SK-N-SH treated with all-trans-retinoic acid at 6 μM for 48 hours (cell line): ENCODE data around the gene ATP5PD.

Experiments
- ATAC-seq: fragments of 200-7000 bp; cut with Tn5 transposase; 3 replicates; pipeline ENCODE4 v1.9.1; 2020; ENCODE audit warnings: mild to moderate bottlenecking, moderate library complexity
- ARNTL ChIP-seq: fragments of 450-650 bp; formaldehyde crosslinking; IDR thresholded peaks from 2 replicates; pipeline ENCODE4 v1.5.0; 2020; ENCODE audit warnings: low read depth, mild to moderate bottlenecking, moderate library complexity, borderline replicate concordance
- BACH2 ChIP-seq: fragments of 250-450 bp; sonication (Bioruptor Pico); IDR thresholded peaks from 2 replicates; pipeline ENCODE4 v1.9.0; 2021; ENCODE audit warnings: mild to moderate bottlenecking, borderline replicate concordance
- CREB5 ChIP-seq: fragments of 250-450 bp; sonication (Bioruptor Pico); IDR thresholded peaks from 2 replicates; pipeline ENCODE4 v1.5.1; 2020; ENCODE audit warnings: low read depth, mild to moderate bottlenecking, moderate library complexity
- CSRNP3 ChIP-seq: fragments of 250-450 bp; sonication (Bioruptor Pico); IDR thresholded peaks from 2 replicates; pipeline ENCODE4 v1.5.1; 2021; ENCODE audit warnings: mild to moderate bottlenecking, moderate library complexity
- GLIS3 ChIP-seq: fragments of 250-450 bp; sonication (Bioruptor Pico); IDR thresholded peaks from 2 replicates; pipeline ENCODE4 v1.5.0; 2020; ENCODE audit warnings: mild to moderate bottlenecking, moderate library complexity
- ISL1 ChIP-seq: fragments of 250-450 bp; sonication (Bioruptor Pico); IDR thresholded peaks from 2 replicates; pipeline ENCODE4 v2.1.2; 2022; ENCODE audit warnings: mild to moderate bottlenecking, moderate library complexity
- OSR1 ChIP-seq: fragments of 250-450 bp; sonication (Bioruptor Pico); IDR thresholded peaks from 2 replicates; pipeline ENCODE4 v1.8.0; 2022; ENCODE audit warnings: moderate library complexity, mild to moderate bottlenecking, inconsistent platforms
- POU6F1 ChIP-seq: fragments of 250-450 bp; sonication (Bioruptor Pico); IDR thresholded peaks from 2 replicates; pipeline ENCODE4 v1.8.0; 2021; ENCODE audit warnings: low read depth, mild to moderate bottlenecking, moderate library complexity, borderline replicate concordance
- PPARA ChIP-seq: fragments of 250-450 bp; sonication (Bioruptor Pico); IDR thresholded peaks from 2 replicates; pipeline ENCODE4 v1.5.0; 2020; ENCODE audit warnings: mild to moderate bottlenecking, borderline replicate concordance
- RARB ChIP-seq: fragments of 250-450 bp; sonication (Bioruptor Pico); IDR thresholded peaks from 2 replicates; pipeline ENCODE4 v1.8.0; 2021; ENCODE audit warnings: mild to moderate bottlenecking, moderate library complexity
- TCF4 ChIP-seq: fragments of 250-450 bp; sonication (Bioruptor Pico); IDR thresholded peaks from 2 replicates; pipeline ENCODE4 v1.8.0; 2021; ENCODE audit warnings: mild to moderate bottlenecking, moderate library complexity, borderline replicate concordance
- TOX ChIP-seq: fragments of 250-450 bp; sonication (Bioruptor Pico); IDR thresholded peaks from 2 replicates; pipeline ENCODE4 v1.8.0; 2021; ENCODE audit warnings: mild to moderate bottlenecking, moderate library complexity, borderline replicate concordance
- ZC3H10 ChIP-seq: fragments of 250-450 bp; sonication (Bioruptor Pico); IDR thresholded peaks from 2 replicates; pipeline ENCODE4 v1.5.1; 2021; ENCODE audit warnings: mild to moderate bottlenecking, moderate library complexity
- ZFP3 ChIP-seq: fragments of 250-450 bp; sonication (Bioruptor Pico); IDR thresholded peaks from 2 replicates; pipeline ENCODE4 v1.5.0; 2020; ENCODE audit warnings: mild to moderate bottlenecking, moderate library complexity
- ZFP30 ChIP-seq: fragments of 450-650 bp; formaldehyde crosslinking; IDR thresholded peaks from 2 replicates; pipeline ENCODE4 v1.5.0; 2022; ENCODE audit warnings: mild to moderate bottlenecking, moderate library complexity
- ZNF70 ChIP-seq: fragments of 450-650 bp; formaldehyde crosslinking; IDR thresholded peaks from 2 replicates; pipeline ENCODE4 v1.5.0; 2020; ENCODE audit warnings: mild to moderate bottlenecking, moderate library complexity
- ZNF8 ChIP-seq: fragments of 450-650 bp; formaldehyde crosslinking; IDR thresholded peaks from 2 replicates; pipeline ENCODE4 v1.5.0; 2020; ENCODE audit warnings: mild to moderate bottlenecking, moderate library complexity

Gene ATP5PD

GRCh38 chr17:75065562-75066151 is 18.9 kb upstream of the ATP5PD start (continued):
- TF ChIP-seq CREB5 (CRISPR knock-in tag) (no peak), POU6F1 (CRISPR knock-in tag) (no peak), ZNF70 (CRISPR knock-in tag) (no peak), ARNTL (CRISPR knock-in tag) (no peak), ISL1 (CRISPR knock-in tag) (no peak), TOX (CRISPR knock-in tag) (no peak)

GRCh38 chr17:75064867-75065561 is 18.2 kb upstream of the ATP5PD start:
- ATAC-seq: no peak
- TF ChIP-seq ZNF70 (CRISPR knock-in tag) (no peak), CREB5 (CRISPR knock-in tag) (no peak), ZFP3 (no peak), POU6F1 (CRISPR knock-in tag) (no peak), BACH2 (CRISPR knock-in tag) (no peak), ZC3H10 (CRISPR knock-in tag) (no peak), RARB (no peak), CSRNP3 (no peak), TCF4 (CRISPR knock-in tag) (no peak), ZFP30 (no peak), GLIS3 (no peak)

GRCh38 chr17:75064460-75064859 is 17.7 kb upstream of the ATP5PD start:
- no peak for ATAC-seq
- TF ChIP-seq ZNF8 (no peak), RARB (no peak), PPARA (no peak), CREB5 (CRISPR knock-in tag) (no peak), BACH2 (CRISPR knock-in tag) (no peak), ARNTL (CRISPR knock-in tag) (no peak), ZNF70 (CRISPR knock-in tag) (no peak)
- TF ChIP-seq, all 23 proteins: peak for 0

- no peak for TF ChIP-seq OSR1 (CRISPR knock-in tag)
- no peak for TF ChIP-seq GLIS3
- no peak for TF ChIP-seq BACH2 (CRISPR knock-in tag)
- TF ChIP-seq, all 23 proteins: peak for 0
- no peak for ATAC-seq
Observed at GRCh38 chr17:75064040-75064439, 17.3 kb upstream of the ATP5PD start.
